Gastrocnemius medialis (tissue), 4 donors: ENCODE measurements around the gene PCYOX1L. TPM values are rescaled to one million over a fixed set of nuclear protein-coding genes. Genes with fewer than 3 reads are reported as not detected.

Source experiments
- ATAC-seq, 2 donors: fragments of 150-250 bp; one replicate each; pipeline ENCODE4 v1.9.1; 2016
- DNase-seq, 2 donors: peaks; one replicate each; pipeline ENCODE4 v3.0.0-alpha.2; 2019
- H3K27ac ChIP-seq, 4 donors: fragments of 200-600 bp; sonication (generic); 1 replicate in 1 of 4; 2 replicates in 3 of 4; pipeline ENCODE4 v1.5.1; 2016 to 2018; ENCODE audit warnings: mild to moderate bottlenecking in 2 of 4, moderate library complexity in 1 of 4
- H3K27me3 ChIP-seq, 3 donors: fragments of 200-600 bp; sonication (generic) in 2 of 3; 1 replicate in 1 of 3; 2 replicates in 2 of 3; pipeline versions ENCODE4 v1.5.1 to v1.6.0; 2016 to 2019; ENCODE audit warnings: mild to moderate bottlenecking in 1 of 3, moderate library complexity in 1 of 3
- H3K36me3 ChIP-seq, 2 donors: fragments of 200-600 bp; sonication (generic) in 1 of 2; one replicate each; pipeline ENCODE4 v1.5.1; 2017 to 2018
- H3K4me1 ChIP-seq, 2 donors: fragments of 200-600 bp; sonication (generic) in 1 of 2; one replicate each; pipeline ENCODE4 v1.5.1; 2016 to 2017; ENCODE audit warnings: mild to moderate bottlenecking in 2 of 2
- H3K4me3 ChIP-seq, 4 donors: fragments of 200-600 bp; sonication (generic) in 3 of 4; 1 replicate in 1 of 4; 2 replicates in 3 of 4; pipeline ENCODE4 v1.5.1; 2016 to 2019; ENCODE audit warnings: mild to moderate bottlenecking in 2 of 4
- H3K9me3 ChIP-seq, 3 donors: fragments of 200-600 bp; sonication (generic) in 2 of 3; 1 replicate in 1 of 3; 2 replicates in 2 of 3; pipeline ENCODE4 v1.5.1; 2016 to 2019
- CTCF ChIP-seq, 5 experiments: fragments of 450-650 bp in 3 of 5; fragments of 200-600 bp in 2 of 5; sonication (generic) in 2 of 5; IDR thresholded peaks in 4 of 5; conservative IDR thresholded peaks in 1 of 5; 1 replicate in 4 of 5; 2 replicates in 1 of 5; pipeline ENCODE4 v1.5.1; 2016 to 2019; ENCODE audit warnings: antibody characterized with exemption in 5 of 5, mild to moderate bottlenecking in 3 of 5, moderate library complexity in 3 of 5
- POLR2A ChIP-seq, 2 donors: fragments of 450-650 bp; IDR thresholded peaks; one replicate each; pipeline ENCODE4 v1.6.1; 2017; ENCODE audit warnings: antibody characterized with exemption in 2 of 2, mild to moderate bottlenecking in 2 of 2, moderate library complexity in 2 of 2
- in situ Hi-C, 4 donors: fragments of 200-750 bp; cut with MboI; loops; one replicate each; pipeline versions ENCODE4 v1.15.0 to v1.8.0; 2017; ENCODE audit warnings: low sequenced_read_pairs in 4 of 4
- intact Hi-C: fragments of 100-400 bp; cut with DNase I; formaldehyde crosslinking; loops from one replicate; pipeline ENCODE4 v1.15.1; 2023; ENCODE audit warnings: low total_unique reads
- total RNA-seq, 4 donors: library from RNA; depleted of rRNA; stranded (reverse); fragments of >200 nt; gene quantifications; one replicate each; pipeline versions ENCODE4 v1.1.0 to v1.2.3, GENCODE V29; 2016

Gene PCYOX1L
- total RNA-seq, 4 donors from 2014 or later = 0.29 to 1.5 (median 1.2) TPM

GRCh38 chr5:149313151-149313841, 44.5 kb upstream of the PCYOX1L start:
- peak; percentile 32 to 73 for DNase-seq
- Histone ChIP-seq H3K4me3 (no peak overlapping the region), H3K36me3 (peaks cover 0 to 33% of the 10 kb centered on the region in 2 donors), H3K27ac (peak overlapping the region; percentile 63 to 80 (median 75)), H3K9me3 (no peaks in the 10 kb centered on the region), H3K4me1 (peaks cover 18 to 27% of the 10 kb centered on the region in 2 donors), H3K27me3 (no peaks in the 10 kb centered on the region)
- intact Hi-C loops = loop anchor here (5.0 kb wide), 1 partner anchor 46 kb away; no protein-coding TSS in a partner anchor
- in situ Hi-C loops = no loop called here
- no peak for TF ChIP-seq CTCF (IDR thresholded peaks at IDR 0.05 in 4 of 5, conservative IDR thresholded peaks at IDR 0.05 in 1 of 5)
- TF ChIP-seq POLR2A (IDR thresholded peaks at IDR 0.05) = no peak
- peak; percentile 57 to 62 for ATAC-seq

- no peaks in the 10 kb centered on the region for H3K27me3 ChIP-seq
- intact Hi-C loops = loop anchor here (5.0 kb wide), 2 partner anchors 47 to 58 kb away; no protein-coding TSS in a partner anchor
- no peak overlapping the region for H3K4me3 ChIP-seq
- peak in 1 of 2 donors; percentile 66 for DNase-seq
- H3K27ac ChIP-seq = peak overlapping the region; percentile 63 to 80 (median 75)
- no peaks in the 10 kb centered on the region for H3K9me3 ChIP-seq
- TF ChIP-seq CTCF (IDR thresholded peaks at IDR 0.05 in 4 of 5, conservative IDR thresholded peaks at IDR 0.05 in 1 of 5) = peak in 3 of 5 experiments; percentile 8 to 27 (median 22)
- no peak for TF ChIP-seq POLR2A (IDR thresholded peaks at IDR 0.05)
- peaks cover 19 to 27% of the 10 kb centered on the region in 2 donors for H3K4me1 ChIP-seq
- in situ Hi-C loops = no loop called here
- peak; percentile 40 to 59 for ATAC-seq
- H3K36me3 ChIP-seq = peaks cover 0 to 36% of the 10 kb centered on the region in 2 donors
Observed at GRCh38 chr5:149314571-149315111, 43.2 kb upstream of the PCYOX1L start.

GRCh38 chr5:149315753-149316152, 42.1 kb upstream of the PCYOX1L start:
- in situ Hi-C loops = no loop called here
- intact Hi-C loops = loop anchor here (5.0 kb wide), 1 partner anchor 57 kb away; no protein-coding TSS in a partner anchor
- H3K36me3 ChIP-seq = peaks cover 0 to 35% of the 10 kb centered on the region in 2 donors

More at GRCh38 chr5:149315753-149316152, 42.1 kb upstream of the PCYOX1L start:
- ATAC-seq (no peak), DNase-seq (no peak)
- TF ChIP-seq POLR2A (IDR thresholded peaks at IDR 0.05) = no peak
- TF ChIP-seq CTCF (IDR thresholded peaks at IDR 0.05 in 4 of 5, conservative IDR thresholded peaks at IDR 0.05 in 1 of 5) = no peak
- peak overlapping the region in 1 of 4 donors; percentile 22 for H3K27ac ChIP-seq
- no peak overlapping the region for H3K4me3 ChIP-seq
- no peaks in the 10 kb centered on the region for H3K9me3 ChIP-seq
- H3K27me3 ChIP-seq = no peaks in the 10 kb centered on the region
- H3K4me1 ChIP-seq = peaks cover 30 to 33% of the 10 kb centered on the region in 2 donors
